ENCODE measurements around the gene UBB.

UBB gene

GRCh38 chr17:16417399-16417798 lies 36.5 kb downstream of the UBB start:
- peaks cover 41% of the 10 kb centered on the region for H3K36me3 Mint-ChIP-seq
- peak overlapping the region; percentile 97 for H3K27ac Mint-ChIP-seq
- peaks cover 57% of the 10 kb centered on the region for H3K4me1 Mint-ChIP-seq
- no peak for DNase-seq
- CTCF ChIA-PET = interaction anchor here (0.9 to 1.0 kb wide), 2 partner anchors 10 to 13 kb away, joined by 3 to 4 read pairs; no protein-coding TSS in a partner anchor
- peak overlapping the region; percentile 94 for H3K4me3 Mint-ChIP-seq
- no peaks in the 10 kb centered on the region for H3K27me3 Mint-ChIP-seq
- no peaks in the 10 kb centered on the region for H3K9me3 Mint-ChIP-seq

DNA sequence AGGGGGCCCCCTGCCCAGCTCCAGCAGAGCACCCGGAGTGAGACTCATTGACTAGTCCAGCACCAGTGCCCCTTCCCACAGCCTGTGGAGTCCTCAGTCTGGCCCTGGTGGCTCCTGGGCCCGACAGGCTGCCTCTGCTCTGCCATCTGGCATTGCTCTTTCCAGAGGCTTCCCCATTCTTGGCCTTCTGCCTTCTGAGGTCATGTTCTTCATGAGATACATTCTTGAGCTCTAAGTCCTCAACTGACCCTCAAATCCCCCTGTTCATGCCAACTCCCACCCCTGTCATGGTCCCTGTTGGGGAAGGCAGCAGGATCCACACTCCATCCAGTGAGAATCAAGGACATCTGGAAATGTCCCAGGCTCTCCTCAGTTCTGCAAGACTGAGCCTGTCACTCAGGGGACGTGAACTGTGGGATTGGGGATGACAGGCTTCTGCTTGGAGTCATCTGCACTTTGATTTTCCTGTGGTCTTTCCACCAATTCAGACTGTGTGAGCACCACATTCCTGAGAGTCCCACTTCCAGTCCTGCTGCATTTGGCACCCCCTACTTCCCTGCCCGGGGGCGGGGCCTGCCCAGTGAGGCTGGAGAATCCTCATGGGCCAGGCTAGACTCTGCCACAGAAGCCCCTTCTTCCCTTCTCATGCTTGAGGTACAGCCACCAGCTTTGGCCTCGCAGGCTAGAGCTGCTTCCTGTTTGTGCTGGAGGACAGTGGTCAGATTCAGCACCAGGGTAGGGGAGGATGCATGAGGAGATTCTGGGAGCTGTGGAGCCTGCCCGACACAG lies 37.2 kb downstream of the UBB start:
- Mint-ChIP-seq H3K36me3 (peaks cover 48% of the 10 kb centered on the region), H3K4me3 (peak overlapping the region; percentile 33), H3K9me3 (no peaks in the 10 kb centered on the region), H3K27me3 (no peaks in the 10 kb centered on the region), H3K4me1 (peaks cover 57% of the 10 kb centered on the region), H3K27ac (peak overlapping the region; percentile 80)
- no peak for DNase-seq
- CTCF ChIA-PET = interaction anchor here (0.9 to 1.0 kb wide), 2 partner anchors 9 to 12 kb away, joined by 3 to 4 read pairs; no protein-coding TSS in a partner anchor

- H3K27me3 Mint-ChIP-seq = no peaks in the 10 kb centered on the region
- no peaks in the 10 kb centered on the region for H3K9me3 Mint-ChIP-seq
- peaks cover 57% of the 10 kb centered on the region for H3K4me1 Mint-ChIP-seq
- DNase-seq = no peak
- CTCF ChIA-PET = interaction anchor here (1.0 kb wide), 1 partner anchor 55 kb away, joined by 3 read pairs; no protein-coding TSS in a partner anchor
- peak overlapping the region; percentile 80 for H3K27ac Mint-ChIP-seq
- H3K36me3 Mint-ChIP-seq = peaks cover 50% of the 10 kb centered on the region
- H3K4me3 Mint-ChIP-seq = peak overlapping the region; percentile 22
Measured at GRCh38 chr17:16418685-16419068, 37.8 kb downstream of the UBB start.

GRCh38 chr17:16419074-16419928 lies 38.4 kb downstream of the UBB start:
- Mint-ChIP-seq H3K4me3 (peak overlapping the region; percentile 22), H3K27me3 (no peaks in the 10 kb centered on the region), H3K4me1 (peaks cover 54% of the 10 kb centered on the region), H3K36me3 (peaks cover 50% of the 10 kb centered on the region), H3K9me3 (no peaks in the 10 kb centered on the region), H3K27ac (peak overlapping the region; percentile 80)
- CTCF ChIA-PET = interaction anchor here (1.0 kb wide), 1 partner anchor 55 kb away, joined by 3 read pairs; no protein-coding TSS in a partner anchor
- peak; percentile 35 for DNase-seq

GRCh38 chr17:16419929-16420271 lies 39.0 kb downstream of the UBB start:
- Mint-ChIP-seq H3K36me3 (peaks cover 50% of the 10 kb centered on the region), H3K4me1 (peaks cover 48% of the 10 kb centered on the region), H3K9me3 (no peaks in the 10 kb centered on the region), H3K27ac (no peak overlapping the region), H3K27me3 (no peaks in the 10 kb centered on the region), H3K4me3 (no peak overlapping the region)
- CTCF ChIA-PET = no interaction called here
- peak; percentile 34 for DNase-seq

DNA sequence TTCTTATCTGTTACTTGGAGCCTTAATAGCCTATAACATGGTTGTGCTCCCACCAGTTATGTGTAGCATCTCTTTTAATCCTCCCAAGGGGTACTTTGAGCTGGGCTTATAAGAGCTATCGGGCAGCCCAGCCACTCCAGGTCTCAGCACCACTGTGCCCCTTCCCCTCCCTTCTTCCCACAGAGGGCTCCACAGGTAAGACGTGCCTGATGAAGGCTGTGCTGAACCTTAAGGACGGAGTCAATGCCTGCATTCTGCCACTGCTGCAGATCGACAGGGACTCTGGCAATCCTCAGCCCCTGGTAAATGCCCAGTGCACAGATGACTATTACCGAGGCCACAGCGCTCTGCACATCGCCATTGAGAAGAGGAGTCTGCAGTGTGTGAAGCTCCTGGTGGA lies 41.5 kb downstream of the UBB start:
- Mint-ChIP-seq H3K36me3 (peaks cover 62% of the 10 kb centered on the region), H3K27ac (no peak overlapping the region), H3K4me3 (no peak overlapping the region), H3K9me3 (no peaks in the 10 kb centered on the region), H3K27me3 (no peaks in the 10 kb centered on the region), H3K4me1 (peaks cover 33% of the 10 kb centered on the region)
- no peak for DNase-seq
- CTCF ChIA-PET = no interaction called here

GRCh38 chr17:16423226-16423872 lies 42.5 kb downstream of the UBB start:
- CTCF ChIA-PET = interaction anchor here (0.7 to 1.7 kb wide), 2 partner anchors 8 to 38 kb away, joined by 3 to 6 read pairs; partner anchors contain the start of gene TRPV2
- Mint-ChIP-seq H3K4me1 (peaks cover 26% of the 10 kb centered on the region), H3K9me3 (no peaks in the 10 kb centered on the region), H3K27me3 (no peaks in the 10 kb centered on the region), H3K36me3 (peaks cover 61% of the 10 kb centered on the region), H3K27ac (peak overlapping the region; percentile 19), H3K4me3 (no peak overlapping the region)
- DNase-seq = no peak

- Mint-ChIP-seq H3K27me3 (no peaks in the 10 kb centered on the region), H3K4me3 (no peak overlapping the region), H3K4me1 (peaks cover 13% of the 10 kb centered on the region), H3K27ac (no peak overlapping the region), H3K36me3 (peaks cover 52% of the 10 kb centered on the region), H3K9me3 (no peaks in the 10 kb centered on the region)
- DNase-seq = no peak
- CTCF ChIA-PET = interaction anchor here (0.6 to 1.1 kb wide), 2 partner anchors 9 to 88 kb away, joined by 3 read pairs; no protein-coding TSS in a partner anchor
Measured at GRCh38 chr17:16425202-16425601, 44.3 kb downstream of the UBB start.

- CTCF ChIA-PET = interaction anchor here (0.6 to 2.1 kb wide), 3 partner anchors 10 to 89 kb away, joined by 3 to 9 read pairs (median 3); no protein-coding TSS in a partner anchor
- H3K36me3 Mint-ChIP-seq = peaks cover 53% of the 10 kb centered on the region
- peaks cover 5% of the 10 kb centered on the region for H3K4me1 Mint-ChIP-seq
- H3K4me3 Mint-ChIP-seq = no peak overlapping the region
- H3K9me3 Mint-ChIP-seq = no peaks in the 10 kb centered on the region
- H3K27ac Mint-ChIP-seq = no peak overlapping the region
- no peak for DNase-seq
- no peaks in the 10 kb centered on the region for H3K27me3 Mint-ChIP-seq
Measured at GRCh38 chr17:16425698-16426659, 45.1 kb downstream of the UBB start.

DNA sequence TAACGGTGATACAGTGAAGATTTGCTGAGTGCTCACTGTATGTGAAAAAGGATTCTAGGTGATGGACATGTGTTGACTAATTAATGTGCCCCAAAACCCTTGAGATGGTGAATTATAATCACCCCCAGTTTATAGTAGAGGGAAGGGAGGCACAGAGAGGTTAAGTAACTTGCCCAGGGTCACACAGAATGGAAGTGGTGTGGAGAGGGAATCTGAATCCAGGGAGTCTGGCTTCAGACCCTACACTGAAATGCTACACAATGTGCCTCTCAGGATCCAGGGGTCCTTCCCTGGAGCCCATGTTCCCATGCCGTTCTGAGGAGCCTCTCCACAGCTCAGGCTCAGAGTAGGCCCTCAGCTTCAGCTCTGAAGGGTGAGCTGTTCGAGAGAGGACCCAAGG lies 46.1 kb downstream of the UBB start:
- no peak for DNase-seq
- H3K4me1 Mint-ChIP-seq = peaks cover 2% of the 10 kb centered on the region
- CTCF ChIA-PET = interaction anchor here (1.1 to 2.1 kb wide), 6 partner anchors 9 to 63 kb away, joined by 3 to 9 read pairs (median 6); no protein-coding TSS in a partner anchor
- no peak overlapping the region for H3K27ac Mint-ChIP-seq
- no peak overlapping the region for H3K4me3 Mint-ChIP-seq
- no peaks in the 10 kb centered on the region for H3K27me3 Mint-ChIP-seq
- H3K9me3 Mint-ChIP-seq = no peaks in the 10 kb centered on the region
- H3K36me3 Mint-ChIP-seq = peaks cover 51% of the 10 kb centered on the region

DNA sequence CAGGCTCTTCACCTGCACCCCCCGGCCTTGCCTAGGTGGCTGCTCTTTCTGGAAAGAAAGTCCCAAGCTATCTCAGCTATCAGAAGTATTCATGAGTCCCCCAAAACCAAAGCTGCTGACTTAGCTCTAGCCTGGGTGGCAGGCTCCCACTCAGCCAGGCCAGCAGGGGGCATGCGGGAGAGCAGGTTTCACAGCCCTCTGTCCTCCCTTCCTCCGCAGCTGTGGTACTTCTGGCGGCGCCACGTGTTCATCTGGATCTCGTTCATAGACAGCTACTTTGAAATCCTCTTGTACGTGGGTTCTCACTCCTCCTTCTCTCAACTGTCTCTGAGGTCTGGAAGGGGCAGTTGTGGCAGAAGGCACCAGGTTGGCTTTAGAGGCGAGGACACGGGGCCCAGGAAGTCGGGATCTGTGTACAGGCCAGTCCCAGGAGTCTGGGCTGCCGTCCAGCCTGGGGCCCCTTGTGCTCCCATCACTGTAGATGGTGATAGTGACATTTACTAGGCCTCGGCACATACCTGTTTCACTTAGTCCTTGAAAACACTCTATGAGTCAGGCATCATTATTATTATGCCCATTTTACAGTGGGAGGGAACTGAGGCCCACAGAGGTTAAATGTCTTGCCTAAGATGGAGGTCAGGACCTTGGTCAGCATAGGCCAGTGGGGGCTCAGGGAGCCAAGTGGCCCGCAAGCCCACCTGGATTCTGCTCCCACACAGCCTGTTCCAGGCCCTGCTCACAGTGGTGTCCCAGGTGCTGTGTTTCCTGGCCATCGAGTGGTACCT lies 47.4 kb downstream of the UBB start:
- H3K9me3 Mint-ChIP-seq = no peaks in the 10 kb centered on the region
- CTCF ChIA-PET = interaction anchor here (0.6 to 2.1 kb wide), 11 partner anchors 8 to 643 kb away, joined by 3 to 9 read pairs (median 4); no protein-coding TSS in a partner anchor
- no peak overlapping the region for H3K4me3 Mint-ChIP-seq
- H3K27me3 Mint-ChIP-seq = no peaks in the 10 kb centered on the region
- H3K4me1 Mint-ChIP-seq = no peaks in the 10 kb centered on the region
- DNase-seq = peak; percentile 62
- peaks cover 45% of the 10 kb centered on the region for H3K36me3 Mint-ChIP-seq
- H3K27ac Mint-ChIP-seq = no peak overlapping the region

- CTCF ChIA-PET = interaction anchor here (0.7 to 1.8 kb wide), 4 partner anchors 10 to 94 kb away, joined by 3 to 6 read pairs (median 5); no protein-coding TSS in a partner anchor
- Mint-ChIP-seq H3K27me3 (no peaks in the 10 kb centered on the region), H3K36me3 (peaks cover 46% of the 10 kb centered on the region), H3K4me1 (no peaks in the 10 kb centered on the region), H3K27ac (no peak overlapping the region), H3K4me3 (no peak overlapping the region), H3K9me3 (no peaks in the 10 kb centered on the region)
- DNase-seq = no peak
Measured at GRCh38 chr17:16429083-16429482, 48.2 kb downstream of the UBB start.
